ENCODE measurements around the gene EEFSEC.

DNA sequence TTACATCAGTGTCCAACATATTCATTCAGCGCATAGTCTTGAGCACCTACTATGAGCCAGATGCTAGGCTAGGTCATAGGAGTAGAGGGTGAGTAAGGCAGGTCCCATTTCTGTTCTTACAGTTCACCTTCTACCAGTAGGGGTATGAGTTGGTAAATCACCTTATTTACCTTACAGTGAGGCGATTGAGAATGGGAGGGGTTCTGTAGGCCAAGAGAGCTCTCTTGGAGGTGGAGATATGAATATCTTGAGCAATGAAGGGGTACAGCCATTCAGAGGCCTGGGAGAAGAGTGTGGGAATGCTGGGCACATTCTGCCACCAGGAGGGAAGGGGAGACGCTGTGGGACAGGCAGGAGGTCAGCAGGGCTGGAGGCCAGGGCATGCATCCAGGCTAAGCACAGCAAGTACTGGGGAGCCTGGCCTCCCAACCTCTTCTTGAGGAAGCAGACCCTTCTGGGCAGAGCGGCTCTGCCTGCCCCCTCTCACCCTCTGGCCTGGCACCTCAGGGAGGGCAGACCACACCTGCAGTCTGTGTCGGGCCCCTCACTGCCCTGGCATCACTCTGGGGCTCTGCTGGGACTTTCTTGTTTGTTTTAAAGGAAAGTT, 123.4 kb downstream of the EEFSEC start:
- TF ChIP-seq EGR1 (IDR thresholded peaks at IDR 0.05; ENCODE audit: borderline replicate concordance, low read depth, low read length) (no peak), EZH2 (IDR thresholded peaks at IDR 0.05; ENCODE audit: low read depth, low read length, severe bottlenecking) (no peak)
